ENCODE data around the gene RAB17.

RAB17 gene

DNA sequence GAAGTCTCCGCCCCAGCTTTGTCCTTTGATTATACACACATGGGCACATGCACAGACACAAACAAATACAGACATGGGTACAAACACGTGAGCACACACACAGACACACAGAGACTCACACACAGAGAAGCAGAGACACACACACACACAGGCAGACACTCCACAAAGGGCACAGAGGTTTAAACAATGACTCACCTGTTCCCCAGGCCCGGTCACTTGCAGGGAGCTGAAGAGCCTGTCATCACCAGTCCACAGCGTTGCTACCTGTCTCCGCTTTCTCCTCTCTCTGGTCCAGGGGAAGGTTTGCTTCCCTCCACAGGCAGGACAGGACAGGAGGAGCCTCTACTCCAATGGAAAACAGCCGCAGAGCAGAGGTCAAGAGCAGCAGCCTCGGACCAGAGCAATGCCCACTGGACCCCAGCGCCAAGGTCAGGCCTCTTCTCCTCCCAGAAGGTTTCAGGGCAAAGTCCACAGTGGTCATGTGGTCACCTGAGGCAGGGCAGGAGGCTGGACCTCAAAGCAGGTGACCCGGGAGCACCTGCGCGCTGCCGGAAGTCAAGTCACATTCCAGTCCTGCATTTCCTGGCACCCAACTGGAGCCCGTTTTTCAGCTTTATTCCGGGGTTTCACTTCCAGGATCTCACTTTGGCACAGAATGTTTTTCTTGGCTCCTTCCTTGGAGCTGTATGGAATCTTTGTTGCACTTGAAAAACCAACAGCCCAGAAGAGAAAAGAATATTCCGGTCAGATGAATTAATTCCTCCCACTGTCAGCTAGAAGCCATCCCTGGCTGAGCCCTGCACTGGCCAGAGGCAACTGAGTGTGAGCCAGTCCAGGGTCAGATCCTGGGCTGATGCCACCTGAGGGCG, at the start of gene RAB17:
RAB17 (minus strand) TSS at position 463 of the 869 bp plus-strand sequence. CDS start 4,580 bp downstream, outside the sequence.
- no peak for DNase-seq (ENCODE audit: low read depth in 4 of 4, low spot score in 1 of 4)

- no peak for DNase-seq (ENCODE audit: low read depth in 4 of 4, low spot score in 1 of 4)
Measured at GRCh38 chr2:237639836-237640220, 49.3 kb upstream of the RAB17 start.

DNA sequence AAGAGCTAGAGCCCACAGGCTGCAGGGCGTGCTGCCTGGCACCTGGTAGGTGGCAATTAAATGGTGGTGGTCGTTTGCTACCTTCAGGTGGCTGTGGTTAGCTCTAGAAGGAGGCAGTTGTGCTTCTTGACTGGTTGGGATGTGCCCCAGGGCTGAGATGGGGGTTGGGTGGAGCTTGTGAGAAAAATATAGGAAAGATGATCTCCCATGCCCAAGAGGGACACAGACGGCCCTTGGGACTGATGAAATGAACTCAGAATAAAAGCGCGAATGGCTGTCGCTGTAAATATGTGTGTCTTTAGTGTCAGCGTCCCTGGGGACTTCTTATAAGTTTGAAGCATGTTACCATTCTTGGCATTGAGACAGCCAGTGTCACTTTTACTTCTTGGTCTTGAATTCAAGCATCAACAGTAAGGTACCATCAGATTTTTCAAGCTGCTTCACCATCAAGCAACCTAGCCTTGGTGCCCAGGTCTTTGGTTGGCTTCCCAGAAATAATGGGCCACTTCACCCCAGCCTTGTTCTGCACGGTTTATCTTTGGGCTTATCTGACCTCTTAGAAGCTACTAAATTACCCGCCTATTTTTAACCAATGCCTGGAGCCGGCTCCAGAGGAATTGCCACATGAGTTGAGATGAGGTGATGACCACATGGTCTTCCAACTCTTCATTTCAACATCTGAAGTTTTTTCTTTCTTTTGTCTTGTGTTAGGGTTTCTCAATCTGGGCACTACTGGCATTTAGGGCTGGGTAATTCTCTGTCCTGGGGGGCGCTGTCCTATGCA, 48.7 kb upstream of the RAB17 start:
- DNase-seq (ENCODE audit: low read depth in 4 of 4, low spot score in 1 of 4), result no peak

DNA sequence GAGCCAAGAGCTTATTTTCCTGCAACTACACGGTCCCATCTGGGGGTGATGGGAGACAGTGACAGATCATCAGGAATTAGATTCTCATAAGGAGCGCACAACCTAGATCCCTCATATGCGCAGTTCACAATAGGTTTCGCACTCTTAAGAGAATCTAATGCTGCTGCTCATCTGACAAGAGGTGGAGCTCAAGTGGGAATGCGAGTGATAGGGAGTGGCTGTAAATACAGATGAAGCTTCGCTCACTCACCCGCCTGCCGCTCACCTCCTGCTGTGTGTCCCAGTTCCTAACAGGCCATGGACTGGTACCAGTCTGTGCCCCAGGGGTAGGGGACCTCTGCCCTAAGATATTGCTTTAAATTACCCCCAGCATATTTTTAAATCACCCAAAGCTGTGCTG, 47.6 kb upstream of the RAB17 start:
- DNase-seq (ENCODE audit: low read depth in 4 of 4, low spot score in 1 of 4), result no peak

DNA sequence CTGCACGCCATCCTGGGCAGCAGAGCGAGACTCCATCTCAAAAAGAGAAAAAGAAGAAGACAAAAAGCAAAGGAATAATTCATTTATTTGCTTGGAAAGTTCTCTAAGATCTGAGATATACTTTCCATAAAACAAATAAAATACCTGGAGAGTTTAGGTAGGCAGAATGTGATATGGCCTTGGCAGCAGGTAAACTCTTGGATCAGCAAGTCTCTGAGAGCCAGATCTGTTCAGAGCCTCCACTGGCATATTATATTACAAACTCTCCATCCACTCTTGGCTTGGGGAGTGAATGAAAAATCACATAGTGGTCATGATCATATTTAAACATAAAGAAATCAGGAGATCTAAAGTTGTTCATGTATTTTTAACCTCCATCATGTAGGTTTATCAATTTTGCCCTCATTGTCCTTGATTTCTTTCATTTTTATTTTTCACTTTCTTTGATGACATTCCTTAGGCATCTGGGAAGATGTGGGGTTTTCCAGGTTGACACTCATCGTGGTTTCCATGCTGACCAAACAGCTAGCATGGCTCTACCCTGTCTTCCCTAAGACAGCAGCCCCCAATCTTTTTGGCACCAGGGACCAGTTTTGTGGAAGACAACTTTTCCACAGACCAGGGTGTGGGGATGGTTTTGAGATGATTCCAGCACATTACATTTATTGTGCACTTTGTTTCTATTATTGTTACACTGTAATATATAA, 47.0 kb upstream of the RAB17 start:
- DNase-seq (ENCODE audit: low read depth in 4 of 4, low spot score in 1 of 4), result no peak

DNA sequence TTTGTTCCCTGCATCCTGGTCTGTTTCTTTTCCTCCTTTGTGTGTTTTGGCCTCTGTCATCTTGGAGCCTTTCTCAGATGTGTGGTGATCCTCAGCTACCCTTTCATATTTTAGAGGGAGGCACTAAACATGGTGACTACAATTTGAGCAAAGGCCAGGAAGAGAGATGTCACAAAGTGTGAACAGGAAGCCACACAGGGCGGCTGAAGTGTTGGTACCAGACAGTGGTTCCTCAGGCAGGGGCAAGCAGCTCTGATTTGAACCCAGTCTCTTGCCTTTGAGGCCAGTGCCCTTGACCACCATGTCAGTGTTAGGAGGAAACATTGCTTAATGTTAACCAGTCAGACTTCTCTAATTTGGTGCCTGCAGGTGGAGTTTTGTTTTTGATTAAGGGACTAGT, 46.0 kb upstream of the RAB17 start:
- DNase-seq (ENCODE audit: low read depth in 4 of 4, low spot score in 1 of 4), result no peak

DNA sequence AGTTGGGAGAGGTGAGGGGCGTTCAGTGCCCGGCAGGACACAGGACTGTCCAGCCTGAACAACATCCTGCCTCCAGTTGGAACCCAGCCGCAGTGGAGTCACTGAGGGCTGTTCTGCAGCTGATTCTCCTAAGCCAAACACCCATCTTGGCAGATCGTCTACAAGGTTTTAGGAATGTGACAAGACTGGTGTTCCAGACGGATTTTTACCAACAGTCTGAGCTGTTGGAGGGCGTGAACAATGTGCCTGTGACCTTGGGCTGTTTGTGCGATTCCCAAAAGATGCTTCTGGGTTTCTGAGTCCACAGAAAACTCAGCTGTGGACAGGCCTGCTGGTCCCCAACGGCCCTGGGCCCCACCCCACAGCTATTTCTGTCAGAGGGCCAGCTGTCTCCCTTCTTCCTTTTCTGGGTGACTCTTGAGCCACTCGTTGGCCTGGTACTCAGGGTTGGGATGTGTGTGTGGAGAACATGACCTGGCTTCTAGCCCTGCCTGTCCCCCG, 42.6 kb upstream of the RAB17 start:
- DNase-seq (ENCODE audit: low read depth in 4 of 4, low spot score in 1 of 4), result no peak

DNA sequence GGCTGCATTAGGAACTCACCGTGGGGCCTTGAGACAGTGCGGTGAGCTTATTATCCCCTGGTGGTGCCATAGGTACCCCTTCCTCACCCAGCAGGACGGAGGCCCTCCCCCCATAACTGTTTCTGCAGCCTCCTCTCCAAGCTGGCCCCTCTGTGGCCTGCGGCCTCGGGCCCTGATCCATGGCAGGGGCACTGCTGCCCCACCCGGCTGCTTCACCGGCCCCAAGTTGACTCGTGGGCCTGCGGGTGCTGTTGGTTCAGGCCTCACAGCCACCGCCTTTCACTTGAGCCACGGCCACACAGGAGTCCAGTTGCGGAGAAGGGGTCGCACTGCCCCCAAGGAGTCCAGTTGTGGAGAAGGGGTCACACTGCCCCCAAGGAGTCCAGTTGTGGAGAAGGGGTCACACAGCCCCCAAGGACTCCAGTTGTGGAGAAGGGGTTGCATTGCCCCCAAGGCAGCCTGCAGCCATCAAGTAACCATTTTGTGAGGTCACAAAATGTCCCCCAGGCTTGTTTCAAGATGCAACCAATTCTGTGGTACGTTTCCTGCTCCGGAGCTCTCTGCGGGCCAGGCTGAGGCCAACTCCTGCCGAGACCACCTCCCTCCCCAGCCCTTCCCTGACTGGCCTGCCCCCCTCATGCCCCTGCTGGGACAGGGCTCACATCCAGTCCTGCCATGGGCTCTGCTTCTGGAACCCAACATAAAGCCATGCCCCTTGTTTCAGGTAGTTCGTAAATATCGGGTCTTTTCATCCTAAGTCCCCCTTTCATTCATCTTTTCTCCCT, 41.5 kb upstream of the RAB17 start:
- DNase-seq (ENCODE audit: low read depth in 4 of 4, low spot score in 1 of 4), result no peak

DNA sequence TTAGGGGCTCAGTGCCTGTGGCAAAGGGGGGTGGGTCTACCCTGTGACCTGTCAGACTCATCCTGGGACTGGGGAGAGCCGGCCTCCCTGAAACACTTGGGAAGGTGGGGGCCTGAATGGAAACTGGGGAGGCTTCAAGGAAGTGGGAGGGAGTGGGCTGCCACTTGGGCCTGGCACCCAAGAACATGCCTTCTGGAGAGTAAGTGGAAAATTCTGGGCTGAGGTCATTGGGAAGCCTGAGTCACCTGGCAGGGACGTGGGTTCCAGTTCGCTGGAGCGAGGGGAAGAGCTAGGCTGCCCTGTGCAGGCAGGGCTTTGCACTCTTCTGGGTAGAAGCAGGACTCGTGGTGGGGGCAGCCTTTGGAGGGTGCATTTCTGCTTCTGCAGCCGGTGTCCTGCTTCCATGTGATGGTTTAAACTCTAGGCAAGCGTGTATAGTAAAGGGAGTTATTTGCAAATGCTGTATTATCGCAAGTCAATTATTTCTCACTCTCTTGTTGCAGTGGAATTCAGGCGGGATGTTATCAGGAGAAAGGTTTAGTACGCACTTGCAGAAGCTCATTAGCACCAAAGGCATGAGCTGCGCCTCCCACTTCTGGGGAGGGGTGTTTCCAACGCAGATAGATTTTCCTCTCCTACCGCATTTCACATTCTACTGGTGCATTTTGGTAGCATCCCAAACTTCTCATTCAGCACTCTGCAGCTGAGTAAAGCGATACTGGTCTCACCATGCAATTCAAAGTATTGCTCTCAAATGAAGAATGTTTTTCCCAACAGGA, 40.7 kb upstream of the RAB17 start:
- DNase-seq (ENCODE audit: low read depth in 4 of 4, low spot score in 1 of 4), result no peak

- DNase-seq (ENCODE audit: low read depth in 4 of 4, low spot score in 1 of 4), result no peak
Measured at GRCh38 chr2:237630216-237631000, 39.9 kb upstream of the RAB17 start.

GRCh38 chr2:237629739-237630138, 39.2 kb upstream of the RAB17 start:
- DNase-seq (ENCODE audit: low read depth in 4 of 4, low spot score in 1 of 4), result no peak

DNA sequence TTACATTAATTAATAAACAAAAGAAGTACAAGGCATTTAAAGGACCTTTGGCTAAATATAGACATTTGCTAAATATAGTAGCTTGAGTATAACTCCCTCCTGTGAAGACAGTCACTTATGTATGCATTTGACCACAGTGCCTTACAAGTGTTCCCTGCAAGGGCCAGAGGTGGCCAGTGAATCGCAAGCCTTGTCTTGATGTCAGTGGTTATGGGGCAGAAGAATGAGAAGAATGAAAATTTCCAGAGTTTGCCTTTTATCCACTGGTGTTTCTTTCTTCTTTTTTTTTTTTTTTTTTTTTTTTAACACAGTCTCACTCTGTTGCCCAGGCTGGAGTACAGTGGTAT, 38.6 kb upstream of the RAB17 start:
- DNase-seq (ENCODE audit: low read depth in 4 of 4, low spot score in 1 of 4), result no peak

DNA sequence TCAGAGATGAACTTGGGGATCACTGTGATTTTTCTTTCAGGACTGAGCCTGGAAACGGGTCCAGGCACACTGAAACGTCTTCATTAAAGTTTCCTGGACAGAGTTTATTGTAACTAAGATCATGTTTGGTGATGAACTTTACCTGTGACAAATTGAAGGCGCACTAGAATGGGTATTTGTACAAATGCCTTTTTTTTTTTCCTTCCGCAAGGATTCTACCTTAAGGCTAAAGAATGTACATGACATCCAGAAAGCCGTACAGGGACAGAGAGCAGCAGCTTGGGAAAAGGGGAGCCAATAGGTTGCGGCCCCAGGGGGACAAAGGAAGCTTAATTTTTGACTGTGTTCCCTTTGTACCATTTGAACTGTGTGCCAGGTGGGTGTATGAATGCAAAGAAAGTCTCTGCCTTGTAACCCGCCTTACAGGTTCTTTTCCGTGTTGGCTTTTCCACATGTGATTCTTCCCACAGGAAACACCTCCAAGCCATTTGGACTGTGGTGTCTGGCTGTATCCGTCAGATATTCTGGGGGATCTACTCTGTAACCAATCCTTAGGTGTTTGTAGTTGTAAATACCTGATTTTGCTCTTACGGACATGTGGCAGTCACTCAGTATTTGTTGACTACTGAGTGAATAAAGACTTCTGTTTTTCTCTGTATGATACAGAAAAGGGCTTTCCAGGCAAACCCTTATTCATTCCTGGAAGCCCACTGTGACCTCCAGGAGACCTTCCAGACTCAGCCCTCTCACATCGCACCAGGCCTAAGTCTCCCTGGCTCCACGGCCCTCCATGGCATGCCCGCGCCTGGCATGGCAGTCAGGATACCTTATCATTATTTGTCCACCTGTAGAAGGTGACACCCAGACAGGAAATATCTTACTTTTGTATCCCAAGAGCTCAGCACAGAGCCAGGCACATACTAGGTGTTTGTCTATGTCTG, 38.0 kb upstream of the RAB17 start:
- no peak for DNase-seq (ENCODE audit: low read depth in 4 of 4, low spot score in 1 of 4)

- DNase-seq (ENCODE audit: low read depth in 4 of 4, low spot score in 1 of 4), result peak in 1 of 4 experiments; percentile 19
Measured at GRCh38 chr2:237627441-237628246, 37.1 kb upstream of the RAB17 start, which contains the start of gene LRRFIP1. LRRFIP1 (plus strand) TSS chr2:237627587; CDS start chr2:237627645, 58 bp downstream.

DNA sequence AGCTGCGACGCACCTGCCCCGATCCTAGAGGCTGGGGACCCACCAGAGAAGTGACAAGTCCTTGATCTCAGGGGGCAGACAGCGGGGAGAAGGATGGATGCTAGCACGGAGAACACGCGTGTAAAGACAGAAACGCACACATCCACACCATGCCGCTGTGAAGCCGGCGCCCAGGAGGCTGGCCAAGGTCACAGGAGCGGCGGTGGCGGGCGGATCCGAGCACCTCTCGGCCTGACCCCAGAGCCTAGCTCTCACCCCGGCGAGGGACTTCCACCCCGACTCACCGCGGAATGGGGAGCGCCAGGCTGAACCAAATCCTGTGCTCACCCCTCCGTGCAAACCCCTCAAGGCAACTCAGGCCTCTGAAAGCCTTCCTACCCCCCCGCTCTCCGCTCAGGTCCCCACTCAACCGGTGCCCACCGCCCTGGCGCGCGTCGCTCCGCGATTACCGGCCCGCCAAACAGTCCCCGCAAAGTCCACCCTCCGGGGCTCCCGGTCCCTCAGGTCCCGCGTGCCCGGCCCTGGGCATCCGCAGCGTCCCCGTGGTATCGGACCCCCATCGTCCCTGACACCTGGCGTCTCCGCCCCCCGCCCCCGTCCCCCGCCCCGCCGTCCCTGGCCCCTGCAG, 36.4 kb upstream of the RAB17 start:
- no peak for DNase-seq (ENCODE audit: low read depth in 4 of 4, low spot score in 1 of 4)

GRCh38 chr2:237625777-237626176, 35.2 kb upstream of the RAB17 start:
- DNase-seq (ENCODE audit: low read depth in 4 of 4, low spot score in 1 of 4), result no peak

GRCh38 chr2:237625216-237625705, 34.7 kb upstream of the RAB17 start:
- DNase-seq (ENCODE audit: low read depth in 4 of 4, low spot score in 1 of 4), result no peak
